Measurements from ENCODE around the gene INMT.

The INMT gene

DNA sequence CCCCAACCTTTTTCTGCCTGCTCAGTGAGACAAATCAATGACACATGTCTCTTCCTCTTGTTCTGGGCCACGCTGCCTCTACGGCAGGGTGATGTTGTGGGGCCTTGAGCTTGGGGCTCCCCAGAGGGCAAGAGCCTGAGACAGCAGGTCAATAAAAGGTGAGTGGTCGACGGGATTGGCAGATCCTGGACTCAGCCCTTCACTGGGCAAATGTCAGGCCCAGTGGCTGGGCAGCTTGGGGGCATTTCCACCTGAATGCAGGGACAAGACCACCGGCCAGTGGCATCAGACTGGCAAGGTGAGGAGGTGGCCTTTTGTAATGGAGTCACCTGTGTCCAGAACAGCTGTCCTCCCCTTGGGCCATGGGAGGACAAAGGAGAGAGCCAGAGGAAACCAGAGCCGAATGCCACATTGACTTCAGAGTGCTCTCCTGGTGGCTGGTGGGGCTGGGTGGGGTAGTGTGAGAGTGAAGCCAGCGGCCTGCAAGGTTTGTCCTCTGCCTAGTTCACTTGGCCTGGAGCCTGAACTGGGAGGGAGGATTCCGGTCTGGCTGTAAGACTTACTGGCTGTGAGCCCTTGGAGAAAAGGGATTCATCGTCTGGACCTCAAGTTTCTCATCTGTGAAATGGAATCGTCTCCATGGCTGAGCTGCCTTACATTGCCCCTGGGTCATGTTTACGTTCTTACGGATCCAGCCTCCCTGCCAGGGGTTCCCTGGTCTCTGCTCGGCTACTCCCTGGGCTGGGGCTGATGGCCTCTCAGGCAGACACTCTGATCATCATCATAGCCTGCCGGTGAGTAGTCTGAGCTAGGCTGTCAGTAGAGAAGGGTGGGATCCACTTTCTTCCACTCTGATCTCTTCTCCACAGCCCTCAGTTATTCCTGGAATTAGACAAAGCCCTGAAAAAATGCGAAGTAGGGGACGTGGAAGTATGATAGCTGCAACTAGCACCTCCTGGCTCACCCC is 44.3 kb upstream of the INMT start:
- no peak overlapping the region for H3K27ac ChIP-seq

DNA sequence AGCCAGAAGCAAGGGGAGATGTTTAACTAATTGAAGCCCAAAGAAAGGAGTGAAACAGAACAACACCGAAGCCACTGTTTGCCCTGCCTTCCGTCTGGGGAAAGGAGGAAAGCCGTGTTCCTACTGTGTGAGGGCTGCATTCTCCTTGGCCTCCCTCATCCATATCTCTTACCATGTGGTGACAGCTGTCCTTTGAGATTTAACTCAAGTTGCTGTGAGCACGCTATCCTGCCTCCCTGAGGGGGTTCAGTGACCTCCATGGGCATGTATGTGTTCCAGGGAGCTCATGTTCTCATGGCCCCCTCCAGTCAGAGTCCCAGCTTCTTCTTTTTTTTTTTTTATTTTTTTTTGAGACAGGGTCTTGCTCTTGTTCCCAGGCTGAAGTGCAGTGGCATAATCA is 43.5 kb upstream of the INMT start:
- TF ChIP-seq ZFX (IDR thresholded peaks at IDR 0.05; ENCODE audit: borderline replicate concordance) = no peak
- TF ChIP-seq, protein P1, sequence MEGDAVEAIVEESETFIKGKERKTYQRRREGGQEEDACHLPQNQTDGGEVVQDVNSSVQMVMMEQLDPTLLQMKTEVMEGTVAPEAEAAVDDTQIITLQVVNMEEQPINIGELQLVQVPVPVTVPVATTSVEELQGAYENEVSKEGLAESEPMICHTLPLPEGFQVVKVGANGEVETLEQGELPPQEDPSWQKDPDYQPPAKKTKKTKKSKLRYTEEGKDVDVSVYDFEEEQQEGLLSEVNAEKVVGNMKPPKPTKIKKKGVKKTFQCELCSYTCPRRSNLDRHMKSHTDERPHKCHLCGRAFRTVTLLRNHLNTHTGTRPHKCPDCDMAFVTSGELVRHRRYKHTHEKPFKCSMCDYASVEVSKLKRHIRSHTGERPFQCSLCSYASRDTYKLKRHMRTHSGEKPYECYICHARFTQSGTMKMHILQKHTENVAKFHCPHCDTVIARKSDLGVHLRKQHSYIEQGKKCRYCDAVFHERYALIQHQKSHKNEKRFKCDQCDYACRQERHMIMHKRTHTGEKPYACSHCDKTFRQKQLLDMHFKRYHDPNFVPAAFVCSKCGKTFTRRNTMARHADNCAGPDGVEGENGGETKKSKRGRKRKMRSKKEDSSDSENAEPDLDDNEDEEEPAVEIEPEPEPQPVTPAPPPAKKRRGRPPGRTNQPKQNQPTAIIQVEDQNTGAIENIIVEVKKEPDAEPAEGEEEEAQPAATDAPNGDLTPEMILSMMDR (IDR thresholded peaks at IDR 0.05) = no peak
- no peak overlapping the region for H3K27ac ChIP-seq

More for the DNA sequence above, 44.3 kb upstream of the INMT start:
- TF ChIP-seq ZFX (IDR thresholded peaks at IDR 0.05; ENCODE audit: borderline replicate concordance) = no peak
- TF ChIP-seq, protein P1 (IDR thresholded peaks at IDR 0.05) = no peak

DNA sequence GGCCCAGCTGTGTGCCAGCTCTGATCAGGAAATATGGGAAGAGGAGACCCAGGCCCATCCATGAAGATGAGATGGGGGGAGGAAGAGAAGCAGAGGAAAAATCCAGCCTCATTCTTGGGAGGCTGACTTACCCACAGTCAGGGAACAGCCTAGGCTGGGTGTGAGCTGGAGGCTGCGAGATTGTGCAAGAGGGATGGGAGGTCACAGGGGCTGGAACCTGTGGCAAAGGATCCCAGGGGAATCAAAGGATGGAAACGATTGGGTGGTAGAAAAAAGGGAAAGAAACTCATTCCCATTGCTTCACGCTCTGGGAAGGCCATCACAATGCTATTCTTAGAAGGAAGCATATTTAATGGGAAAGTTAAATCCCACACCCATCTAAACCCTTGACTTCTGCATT is 43.0 kb upstream of the INMT start:
- TF ChIP-seq, protein P1 (IDR thresholded peaks at IDR 0.05) = no peak
- no peak for TF ChIP-seq ZFX (IDR thresholded peaks at IDR 0.05; ENCODE audit: borderline replicate concordance)
- no peak overlapping the region for H3K27ac ChIP-seq

DNA sequence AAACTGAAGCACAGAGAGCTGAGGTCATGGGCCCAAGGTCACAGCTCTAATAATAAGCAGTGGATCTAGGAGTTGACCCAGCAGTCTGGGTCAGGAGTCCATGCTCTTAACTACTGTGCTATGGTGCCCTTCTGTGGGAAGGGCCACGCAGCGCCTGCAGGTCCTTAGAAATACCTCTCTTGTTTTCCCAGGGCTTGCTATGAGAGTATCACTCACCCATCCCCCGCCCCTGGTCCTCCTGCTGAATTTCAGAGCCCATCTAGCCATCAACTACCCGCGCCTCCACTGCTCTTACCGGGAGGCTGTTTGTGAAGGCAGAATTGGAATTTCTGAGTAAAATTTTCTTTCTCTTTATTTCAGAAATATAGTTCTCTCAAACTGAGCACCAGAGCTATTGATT is 42.4 kb upstream of the INMT start:
- no peak overlapping the region for H3K27ac ChIP-seq
- TF ChIP-seq, protein P1 (IDR thresholded peaks at IDR 0.05) = no peak
- no peak for TF ChIP-seq ZFX (IDR thresholded peaks at IDR 0.05; ENCODE audit: borderline replicate concordance)

DNA sequence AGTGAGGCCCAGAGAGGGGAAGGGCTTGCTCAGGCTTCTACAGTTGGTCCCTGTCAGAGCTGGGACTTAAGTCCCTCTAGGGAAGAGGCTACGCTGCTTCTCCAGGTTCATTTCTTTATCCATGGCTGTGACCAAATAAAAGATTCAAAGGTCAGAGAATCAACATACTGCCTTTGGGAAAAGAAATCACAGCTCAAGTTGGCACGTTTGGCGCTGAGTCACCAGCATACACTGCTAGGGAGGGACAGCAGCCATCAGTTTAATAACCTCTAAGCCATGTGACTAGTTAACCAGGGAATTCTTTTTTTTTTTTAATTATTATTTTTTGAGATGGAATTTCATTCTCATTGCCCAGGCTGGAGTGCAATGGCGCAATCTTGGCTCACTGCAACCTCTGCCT is 41.3 kb upstream of the INMT start:
- TF ChIP-seq ZFX (IDR thresholded peaks at IDR 0.05; ENCODE audit: borderline replicate concordance) = no peak
- TF ChIP-seq, protein P1 (IDR thresholded peaks at IDR 0.05) = no peak
- no peak overlapping the region for H3K27ac ChIP-seq

DNA sequence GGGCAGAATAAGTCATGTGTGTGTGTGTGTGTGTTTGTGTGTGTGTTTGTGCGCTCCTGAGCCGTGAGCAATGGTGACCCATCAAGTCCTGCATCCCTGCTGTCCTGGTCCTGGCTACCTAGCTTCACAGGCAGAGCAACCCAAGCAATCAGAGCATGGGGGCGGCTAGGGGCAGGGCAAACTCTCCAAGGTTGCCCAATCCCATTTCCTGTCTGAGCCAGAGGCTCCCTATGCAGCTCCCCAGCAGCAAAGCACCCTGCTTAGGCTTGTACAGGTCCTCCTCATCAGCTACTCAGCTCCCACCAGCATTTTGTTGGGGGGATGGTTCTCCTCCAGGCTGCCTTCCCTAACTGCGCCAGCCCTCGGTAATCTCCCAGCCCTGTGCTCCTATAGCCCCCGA is 38.5 kb upstream of the INMT start:
- no peak overlapping the region for H3K27ac ChIP-seq
- no peak for TF ChIP-seq ZFX (IDR thresholded peaks at IDR 0.05; ENCODE audit: borderline replicate concordance)
- TF ChIP-seq, protein P1 (IDR thresholded peaks at IDR 0.05) = no peak

DNA sequence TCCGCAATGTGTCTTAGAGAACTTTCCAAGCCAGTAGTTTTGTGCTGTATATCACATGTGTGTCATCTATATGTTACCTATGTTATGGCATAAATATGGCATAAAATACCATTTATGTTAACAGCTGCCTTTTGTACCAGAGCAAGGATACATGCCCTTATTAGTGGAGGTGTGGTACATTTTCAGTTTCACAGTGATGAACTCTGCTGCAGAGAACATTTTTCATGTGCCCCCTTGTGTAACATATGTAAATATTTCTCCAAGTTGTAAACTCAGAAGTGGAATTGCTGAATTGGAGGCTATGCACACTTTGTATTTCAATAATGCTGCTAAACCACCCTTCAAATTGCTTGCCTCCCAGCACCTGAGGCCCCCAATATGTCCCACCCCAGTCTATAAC is 37.8 kb upstream of the INMT start:
- no peak overlapping the region for H3K27ac ChIP-seq
- TF ChIP-seq ZFX (IDR thresholded peaks at IDR 0.05; ENCODE audit: borderline replicate concordance) = no peak
- TF ChIP-seq, protein P1 (IDR thresholded peaks at IDR 0.05) = no peak
